GM21390 (cell line): Measurements from ENCODE around the gene MACO1.
"Not testable (repeated sequence)": the region's sequence is repeated elsewhere in the genome, so short reads cannot be mapped to it uniquely, and the experiment has no call there.

Experiments used
- ATAC-seq: cut with Tn5 transposase; IDR thresholded peaks from one replicate; pipeline ENCODE4 v1.9.1; 2021; ENCODE audit not compliant: unreplicated experiment

Gene MACO1

GRCh38 chr1:25484533-25484932, 53.8 kb downstream of the MACO1 start:
- ATAC-seq = no peak

- no peak for ATAC-seq
These were observed 55.1 kb downstream of the MACO1 start for GRCh38 chr1:25485536-25486411.

- no peak for ATAC-seq
These were observed 55.9 kb downstream of the MACO1 start for GRCh38 chr1:25486602-25487001.

GRCh38 chr1:25487628-25488027, 56.9 kb downstream of the MACO1 start:
- no peak for ATAC-seq

- ATAC-seq = no peak
These were observed 61.6 kb downstream of the MACO1 start for GRCh38 chr1:25492323-25492722.

- ATAC-seq = no peak
These were observed 64.3 kb downstream of the MACO1 start for GRCh38 chr1:25494952-25495351.

- no peak for ATAC-seq
These were observed 70.0 kb downstream of the MACO1 start for GRCh38 chr1:25500694-25501093.

GRCh38 chr1:25501235-25502058, 70.8 kb downstream of the MACO1 start:
- ATAC-seq = no peak

GRCh38 chr1:25502957-25503356, 72.3 kb downstream of the MACO1 start:
- ATAC-seq = no peak

GRCh38 chr1:25503551-25504426, 73.1 kb downstream of the MACO1 start:
- no peak for ATAC-seq

GRCh38 chr1:25504706-25505595, 74.3 kb downstream of the MACO1 start:
- no peak for ATAC-seq

GRCh38 chr1:25505656-25506385, 75.1 kb downstream of the MACO1 start:
- ATAC-seq = no peak

- ATAC-seq = not testable (repeated sequence)
These were observed 76.1 kb downstream of the MACO1 start for GRCh38 chr1:25506566-25507463.

- no peak for ATAC-seq
These were observed 83.0 kb downstream of the MACO1 start for GRCh38 chr1:25513666-25514065.

GRCh38 chr1:25515033-25515432, 84.3 kb downstream of the MACO1 start:
- ATAC-seq = no peak

- ATAC-seq = no peak
These were observed 86.0 kb downstream of the MACO1 start for GRCh38 chr1:25516686-25517085.

- no peak for ATAC-seq
These were observed 87.0 kb downstream of the MACO1 start for GRCh38 chr1:25517476-25518394.
